A549 (cell line): ENCODE measurements around the gene P2RY13.

Experiments
- ATOH8 ChIP-seq: fragments of 250-450 bp; sonication (Bioruptor Pico); IDR thresholded peaks from 2 replicates; pipeline ENCODE4 v1.5.0; 2020; ENCODE audit warnings: low read depth, mild to moderate bottlenecking, moderate library complexity
- CBX8 ChIP-seq: fragments of 200-600 bp; sonication (generic); IDR thresholded peaks from 2 replicates; pipeline ENCODE4 v1.6.1; 2016
- CTCF ChIP-seq: fragments of >200 bp; sonication (Bioruptor Twin); formaldehyde crosslinking; IDR thresholded peaks from 3 replicates; pipeline ENCODE4 v1.5.1; 2016
- EP300 ChIP-seq, 2 experiments: fragments of >200 bp; sonication (Bioruptor Twin); formaldehyde crosslinking; IDR thresholded peaks; 2 replicates in 1 of 2; 3 replicates in 1 of 2; pipeline ENCODE4 v1.6.1; 2016 to 2017
- FOXS1 ChIP-seq: fragments of 250-450 bp; sonication (Bioruptor Pico); IDR thresholded peaks from 2 replicates; pipeline ENCODE4 v1.5.0; 2020; ENCODE audit warnings: mild to moderate bottlenecking, moderate library complexity
- HOXB13 ChIP-seq: fragments of 250-450 bp; sonication (Bioruptor Pico); IDR thresholded peaks from 2 replicates; pipeline ENCODE4 v1.5.0; 2020; ENCODE audit warnings: low read depth, mild to moderate bottlenecking, moderate library complexity
- JUNB ChIP-seq: fragments of >200 bp; sonication (Bioruptor Twin); formaldehyde crosslinking; IDR thresholded peaks from 2 replicates; pipeline ENCODE4 v1.6.1; 2016
- MYC ChIP-seq: IDR thresholded peaks from 2 replicates; pipeline ENCODE4 v1.6.1; 2012; ENCODE audit warnings: mild to moderate bottlenecking, inconsistent platforms, low read length, improper control_type of control experiment, borderline replicate concordance
- POLR2A ChIP-seq: IDR thresholded peaks from 2 replicates; pipeline ENCODE4 v1.6.1; 2012; ENCODE audit warnings: mild to moderate bottlenecking, low read length
- RAD21 ChIP-seq, 2 experiments: fragments of >200 bp in 1 of 2; sonication (Bioruptor Twin) in 1 of 2; formaldehyde crosslinking in 1 of 2; IDR thresholded peaks in 1 of 2; conservative IDR thresholded peaks in 1 of 2; 2 replicates in 1 of 2; 3 replicates in 1 of 2; pipeline ENCODE4 v1.6.1; 2012 to 2018; ENCODE audit warnings: inconsistent platforms in 1 of 2
- RCOR1 ChIP-seq: fragments of 150-350 bp; IDR thresholded peaks from 2 replicates; pipeline ENCODE4 v1.6.1; 2014; ENCODE audit warnings: antibody characterized with exemption, low read length, low read depth
- USF2 ChIP-seq: fragments of 450-650 bp; IDR thresholded peaks from 2 replicates; pipeline ENCODE4 v1.6.1; 2014; ENCODE audit warnings: antibody characterized with exemption

- TF ChIP-seq ATOH8 (CRISPR knock-in tag) (no peak), USF2 (no peak), CTCF (no peak), RAD21 (conservative IDR thresholded peaks at IDR 0.05 in 1 of 2, IDR thresholded peaks at IDR 0.05 in 1 of 2) (no peak), EP300 (IDR thresholded peaks at IDR 0.05) (no peak), MYC (no peak), JUNB (no peak), RCOR1 (no peak), POLR2A (no peak), FOXS1 (CRISPR knock-in tag) (no peak), HOXB13 (CRISPR knock-in tag) (no peak), CBX8 (no peak)
These were observed 23.1 kb downstream of the P2RY13 start for GRCh38 chr3:151306168-151306810.
